Duodenal mucosa (tissue), 2 donors: Measurements from ENCODE around the gene HMG20A.

ENCODE experiments used
- H3K27ac ChIP-seq: one replicate; pipeline ENCODE4 v1.7.0; 2013; ENCODE audit warnings: low read depth, low read length
- H3K27me3 ChIP-seq, 2 donors: one replicate each; pipeline ENCODE4 v1.7.0; 2013; ENCODE audit warnings: low read length in 2 of 2, control low read depth in 1 of 2; ENCODE audit not compliant: insufficient read depth in 2 of 2, control insufficient read depth in 1 of 2
- H3K36me3 ChIP-seq, 2 donors: one replicate each; pipeline ENCODE4 v1.7.0; 2013; ENCODE audit warnings: low read length in 2 of 2, control low read depth in 1 of 2; ENCODE audit not compliant: insufficient read depth in 2 of 2, control insufficient read depth in 1 of 2
- H3K4me1 ChIP-seq, 2 donors: one replicate each; pipeline ENCODE4 v1.7.0; 2013; ENCODE audit warnings: low read length in 2 of 2, control low read depth in 1 of 2; ENCODE audit not compliant: insufficient read depth in 2 of 2, control insufficient read depth in 1 of 2
- H3K4me3 ChIP-seq, 2 donors: one replicate each; pipeline ENCODE4 v1.7.0; 2013; ENCODE audit warnings: low read length in 2 of 2, low read depth in 1 of 2
- H3K9ac ChIP-seq, 2 donors: one replicate each; pipeline ENCODE4 v1.7.0; 2013; ENCODE audit warnings: low read length in 2 of 2, low read depth in 1 of 2
- H3K9me3 ChIP-seq, 2 donors: one replicate each; pipeline ENCODE4 v1.7.0; 2013; ENCODE audit warnings: low read length in 2 of 2, control low read depth in 1 of 2; ENCODE audit not compliant: control insufficient read depth in 1 of 2

HMG20A gene

GRCh38 chr15:77426377-77426776 lies 5.7 kb downstream of the HMG20A start:
- H3K27ac ChIP-seq = no peak overlapping the region
- H3K36me3 ChIP-seq = no peaks in the 10 kb centered on the region
- H3K9ac ChIP-seq = no peak overlapping the region
- no peaks in the 10 kb centered on the region for H3K27me3 ChIP-seq
- H3K9me3 ChIP-seq = no peaks in the 10 kb centered on the region
- peaks cover 14 to 17% of the 10 kb centered on the region in 2 donors for H3K4me1 ChIP-seq
- H3K4me3 ChIP-seq = no peak overlapping the region

DNA sequence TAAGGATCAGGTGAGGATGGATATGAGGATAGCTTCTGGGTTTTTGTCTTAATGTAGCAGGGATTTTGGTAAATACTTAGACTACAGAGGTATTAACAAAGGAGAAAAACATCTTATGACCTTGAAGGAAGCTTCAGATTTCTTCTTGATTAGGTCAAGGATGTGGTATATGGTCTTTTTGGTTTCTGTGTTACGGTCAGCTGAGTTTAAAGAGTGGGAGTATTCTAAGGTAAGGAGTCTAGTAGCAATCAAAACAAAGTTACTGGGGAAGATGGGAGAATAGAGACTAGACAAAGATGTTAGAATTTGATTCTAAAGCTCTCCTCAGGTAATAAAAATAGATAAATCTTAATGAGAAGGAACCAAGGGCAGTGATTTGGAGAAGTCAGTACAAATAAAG lies 6.2 kb downstream of the HMG20A start:
- H3K9ac ChIP-seq = no peak overlapping the region
- H3K27me3 ChIP-seq = no peaks in the 10 kb centered on the region
- no peak overlapping the region for H3K4me3 ChIP-seq
- peaks cover 9 to 12% of the 10 kb centered on the region in 2 donors for H3K4me1 ChIP-seq
- H3K36me3 ChIP-seq = no peaks in the 10 kb centered on the region
- no peak overlapping the region for H3K27ac ChIP-seq
- H3K9me3 ChIP-seq = no peaks in the 10 kb centered on the region

GRCh38 chr15:77430213-77430612 lies 9.5 kb downstream of the HMG20A start:
- Histone ChIP-seq H3K27ac (no peak overlapping the region), H3K4me1 (no peaks in the 10 kb centered on the region), H3K36me3 (no peaks in the 10 kb centered on the region), H3K4me3 (no peak overlapping the region), H3K27me3 (no peaks in the 10 kb centered on the region), H3K9me3 (no peaks in the 10 kb centered on the region), H3K9ac (no peak overlapping the region)

DNA sequence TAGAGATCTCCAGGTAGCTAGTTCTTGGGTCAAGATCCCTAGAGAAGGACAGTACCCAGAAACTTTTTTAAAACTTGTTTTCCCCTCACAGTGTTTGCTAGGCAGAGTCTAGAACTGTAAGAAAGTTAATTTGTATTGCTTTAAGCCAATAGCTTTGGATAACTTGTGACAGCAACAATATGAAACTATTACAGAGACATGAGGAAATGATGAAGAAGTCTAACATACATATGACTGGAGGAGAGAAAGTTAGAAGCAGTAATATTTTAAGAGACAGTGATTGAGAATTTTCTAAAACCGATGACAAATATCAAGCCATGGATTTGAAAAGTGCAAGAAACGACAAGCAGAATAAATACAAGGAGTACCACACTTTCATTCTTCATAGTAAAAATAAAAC lies 10.0 kb downstream of the HMG20A start:
- H3K36me3 ChIP-seq = no peaks in the 10 kb centered on the region
- no peak overlapping the region for H3K9ac ChIP-seq
- H3K4me1 ChIP-seq = no peaks in the 10 kb centered on the region
- no peak overlapping the region for H3K27ac ChIP-seq
- H3K9me3 ChIP-seq = no peaks in the 10 kb centered on the region
- no peak overlapping the region for H3K4me3 ChIP-seq
- H3K27me3 ChIP-seq = no peaks in the 10 kb centered on the region

DNA sequence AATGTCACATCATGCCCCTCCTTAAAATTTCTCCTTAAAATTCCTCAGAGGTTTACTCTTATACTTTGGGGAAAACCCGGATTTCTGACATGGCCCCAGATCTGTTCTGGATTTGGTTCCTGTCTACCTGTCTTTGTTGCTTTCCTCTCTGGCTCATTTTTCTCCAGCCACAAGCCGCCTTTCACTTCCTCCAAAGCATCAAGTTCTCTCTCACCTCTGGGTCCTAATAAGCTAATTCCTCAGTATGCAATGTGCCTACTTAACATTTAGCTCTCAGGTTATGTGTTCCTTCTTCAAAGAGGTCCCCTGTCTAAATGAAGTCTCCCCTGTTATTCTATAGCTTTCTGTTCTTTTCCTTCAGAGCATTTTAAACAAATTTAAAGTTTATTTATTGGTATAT lies 16.1 kb downstream of the HMG20A start:
- Histone ChIP-seq H3K36me3 (no peaks in the 10 kb centered on the region), H3K9me3 (no peaks in the 10 kb centered on the region), H3K4me1 (peaks cover 0 to 17% of the 10 kb centered on the region in 2 donors), H3K27ac (no peak overlapping the region), H3K27me3 (no peaks in the 10 kb centered on the region), H3K9ac (no peak overlapping the region), H3K4me3 (no peak overlapping the region)

- H3K27ac ChIP-seq = no peak overlapping the region
- no peaks in the 10 kb centered on the region for H3K27me3 ChIP-seq
- H3K9me3 ChIP-seq = no peaks in the 10 kb centered on the region
- H3K9ac ChIP-seq = no peak overlapping the region
- H3K4me1 ChIP-seq = peaks cover 0 to 22% of the 10 kb centered on the region in 2 donors
- no peak overlapping the region for H3K4me3 ChIP-seq
- no peaks in the 10 kb centered on the region for H3K36me3 ChIP-seq
Measured at GRCh38 chr15:77437264-77437663, 16.6 kb downstream of the HMG20A start.

- H3K9me3 ChIP-seq = no peaks in the 10 kb centered on the region
- H3K27ac ChIP-seq = no peak overlapping the region
- H3K27me3 ChIP-seq = no peaks in the 10 kb centered on the region
- H3K4me1 ChIP-seq = peaks cover 2 to 37% of the 10 kb centered on the region in 2 donors
- H3K4me3 ChIP-seq = no peak overlapping the region
- H3K9ac ChIP-seq = no peak overlapping the region
- no peaks in the 10 kb centered on the region for H3K36me3 ChIP-seq
Measured at GRCh38 chr15:77440378-77440999, 19.8 kb downstream of the HMG20A start.

- Histone ChIP-seq H3K27ac (no peak overlapping the region), H3K9me3 (no peaks in the 10 kb centered on the region), H3K9ac (no peak overlapping the region), H3K27me3 (no peaks in the 10 kb centered on the region), H3K4me1 (peaks cover 18 to 37% of the 10 kb centered on the region in 2 donors), H3K36me3 (no peaks in the 10 kb centered on the region), H3K4me3 (no peak overlapping the region)
Measured at GRCh38 chr15:77446840-77447390, 26.2 kb downstream of the HMG20A start.

GRCh38 chr15:77454265-77454664 lies 33.6 kb downstream of the HMG20A start:
- Histone ChIP-seq H3K4me3 (no peak overlapping the region), H3K9ac (no peak overlapping the region), H3K27me3 (no peaks in the 10 kb centered on the region), H3K36me3 (no peaks in the 10 kb centered on the region), H3K27ac (no peak overlapping the region), H3K4me1 (peaks cover 11 to 24% of the 10 kb centered on the region in 2 donors), H3K9me3 (no peaks in the 10 kb centered on the region)

- no peak overlapping the region for H3K9ac ChIP-seq
- H3K27ac ChIP-seq = no peak overlapping the region
- H3K27me3 ChIP-seq = no peaks in the 10 kb centered on the region
- no peak overlapping the region for H3K4me3 ChIP-seq
- H3K36me3 ChIP-seq = peaks cover 0 to 6% of the 10 kb centered on the region in 2 donors
- H3K9me3 ChIP-seq = no peaks in the 10 kb centered on the region
- peaks cover 11 to 24% of the 10 kb centered on the region in 2 donors for H3K4me1 ChIP-seq
Measured at GRCh38 chr15:77454951-77455350, 34.3 kb downstream of the HMG20A start.
